GM10266 (cell line): ENCODE data around the gene ENDOD1.
A peak's percentile ranks its signal among the peaks of the same experiment; 100 is the strongest.
"Not testable (repeated sequence)": the region's sequence is repeated elsewhere in the genome, so short reads cannot be mapped to it uniquely, and the experiment has no call there.

Experiments used
- DNase-seq: peaks from one replicate; pipeline ENCODE4 v3.0.0; 2012; ENCODE audit errors: extremely low spot score
- TF ChIP-seq, protein P1 (sequence below): IDR thresholded peaks from 2 replicates; pipeline ENCODE4 v1.5.1; 2012; ENCODE audit warnings: mild to moderate bottlenecking, low read depth; ENCODE audit not compliant: control insufficient read depth, insufficient read depth; ENCODE audit errors: missing control alignments

Gene ENDOD1

DNA sequence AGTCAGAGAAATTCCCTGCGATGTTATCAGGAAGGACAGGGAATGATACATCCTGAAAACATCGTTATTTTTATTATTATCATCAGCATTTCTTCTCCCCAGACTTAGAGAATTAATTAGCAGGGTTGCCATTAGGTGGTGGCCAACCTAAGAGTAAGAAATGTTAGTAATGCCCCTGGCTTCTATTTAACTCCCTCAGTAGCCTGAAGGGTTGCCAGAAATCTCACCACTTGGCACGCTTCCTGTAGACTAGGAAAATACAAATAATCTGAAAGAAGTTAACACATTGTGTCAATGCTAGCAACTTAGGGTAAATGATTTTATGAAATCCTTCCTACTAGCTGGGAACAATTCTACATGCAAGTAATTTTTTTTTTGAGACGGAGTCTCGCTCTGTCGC, 45.5 kb downstream of the ENDOD1 start:
- TF ChIP-seq, protein P1, sequence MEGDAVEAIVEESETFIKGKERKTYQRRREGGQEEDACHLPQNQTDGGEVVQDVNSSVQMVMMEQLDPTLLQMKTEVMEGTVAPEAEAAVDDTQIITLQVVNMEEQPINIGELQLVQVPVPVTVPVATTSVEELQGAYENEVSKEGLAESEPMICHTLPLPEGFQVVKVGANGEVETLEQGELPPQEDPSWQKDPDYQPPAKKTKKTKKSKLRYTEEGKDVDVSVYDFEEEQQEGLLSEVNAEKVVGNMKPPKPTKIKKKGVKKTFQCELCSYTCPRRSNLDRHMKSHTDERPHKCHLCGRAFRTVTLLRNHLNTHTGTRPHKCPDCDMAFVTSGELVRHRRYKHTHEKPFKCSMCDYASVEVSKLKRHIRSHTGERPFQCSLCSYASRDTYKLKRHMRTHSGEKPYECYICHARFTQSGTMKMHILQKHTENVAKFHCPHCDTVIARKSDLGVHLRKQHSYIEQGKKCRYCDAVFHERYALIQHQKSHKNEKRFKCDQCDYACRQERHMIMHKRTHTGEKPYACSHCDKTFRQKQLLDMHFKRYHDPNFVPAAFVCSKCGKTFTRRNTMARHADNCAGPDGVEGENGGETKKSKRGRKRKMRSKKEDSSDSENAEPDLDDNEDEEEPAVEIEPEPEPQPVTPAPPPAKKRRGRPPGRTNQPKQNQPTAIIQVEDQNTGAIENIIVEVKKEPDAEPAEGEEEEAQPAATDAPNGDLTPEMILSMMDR, result no peak
- no peak for DNase-seq

GRCh38 chr11:95135880-95136279, 46.2 kb downstream of the ENDOD1 start:
- TF ChIP-seq, protein P1, result no peak
- no peak for DNase-seq

DNA sequence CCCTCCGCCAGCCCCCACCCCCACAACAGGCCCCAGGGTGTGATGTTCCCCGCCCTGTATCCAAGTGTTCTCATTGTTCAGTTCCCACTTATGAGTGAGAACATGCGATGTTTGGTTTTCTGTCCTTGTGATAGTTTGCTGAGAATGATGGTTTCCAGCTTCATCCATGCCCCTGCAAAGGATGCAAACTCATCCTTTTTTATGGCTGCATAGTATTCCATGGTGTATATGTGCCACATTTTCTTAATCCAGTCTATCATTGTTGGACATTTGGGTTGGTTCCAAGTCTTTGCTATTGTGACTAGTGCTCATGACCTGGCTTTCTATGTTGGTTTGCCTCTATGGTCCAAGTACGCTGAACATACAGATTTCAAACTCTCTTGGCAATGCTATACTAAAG, 47.1 kb downstream of the ENDOD1 start:
- not testable (repeated sequence) for DNase-seq

DNA sequence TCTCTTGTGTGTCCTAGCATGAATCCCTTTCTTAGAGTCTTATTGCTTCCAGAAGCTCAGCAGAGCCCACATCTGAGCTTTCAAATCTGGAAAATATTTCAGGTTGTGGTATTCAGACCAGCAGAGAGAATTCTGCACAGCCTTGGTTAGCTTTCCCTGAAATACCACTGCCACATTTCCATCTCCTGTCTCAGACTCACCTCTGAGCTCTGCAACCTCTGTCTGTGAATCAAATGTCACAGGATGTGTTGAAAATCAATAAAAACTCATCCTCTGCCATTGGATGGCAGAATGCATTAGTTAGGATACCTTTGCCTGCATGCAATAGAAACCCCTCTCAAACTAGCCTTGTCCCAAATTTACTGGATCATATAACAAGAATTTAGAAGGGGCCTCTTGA, 47.7 kb downstream of the ENDOD1 start:
- TF ChIP-seq, protein P1, result no peak
- DNase-seq, result no peak

DNA sequence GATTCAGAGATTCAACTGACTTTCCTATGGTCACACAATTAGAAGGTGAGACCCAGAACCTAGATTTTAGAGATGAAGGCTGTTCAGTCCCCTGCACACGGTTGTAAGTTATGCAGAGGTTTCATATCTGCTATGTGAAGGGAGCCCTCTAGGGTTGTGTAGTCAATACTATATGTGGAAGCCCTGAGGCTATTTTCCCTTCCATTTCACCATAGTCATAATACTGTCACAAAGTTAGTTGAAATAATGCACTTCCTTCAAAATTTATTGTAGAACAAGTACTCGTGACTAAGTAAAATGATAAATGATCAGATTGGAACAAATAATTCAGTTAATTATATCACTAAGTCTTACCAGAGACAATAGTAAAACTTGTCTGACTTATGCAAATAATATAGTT, 48.8 kb downstream of the ENDOD1 start:
- DNase-seq, result peak; percentile 28
- TF ChIP-seq, protein P1, result peak; percentile 51

- TF ChIP-seq, protein P1, result no peak
- DNase-seq, result no peak
These were observed 50.9 kb downstream of the ENDOD1 start for GRCh38 chr11:95140397-95141033.

DNA sequence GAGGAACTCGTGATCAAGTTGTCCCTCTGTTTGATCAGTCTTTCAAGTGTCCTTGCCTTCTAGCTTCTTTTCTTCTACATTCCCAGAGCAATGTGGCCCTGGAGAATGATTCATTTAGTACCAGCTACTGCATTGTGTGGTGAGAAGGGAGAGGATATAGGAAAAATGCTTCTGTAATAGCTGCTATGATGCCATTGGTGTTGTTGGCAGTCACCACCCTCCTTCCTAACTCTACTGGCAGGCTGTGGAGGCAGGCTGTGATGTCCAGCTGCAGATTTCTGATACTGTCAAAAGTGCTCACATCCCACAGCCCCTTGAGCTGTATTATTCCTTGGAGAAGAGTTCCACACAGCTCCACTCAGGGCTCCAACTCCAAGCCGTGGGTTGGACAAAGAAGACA, 52.8 kb downstream of the ENDOD1 start:
- DNase-seq, result no peak
- TF ChIP-seq, protein P1, result no peak
